CD4-positive, alpha-beta T cell treated with Interleukin-17A for 4 hours (primary cell): ENCODE data around the gene PALLD.
"Not testable (repeated sequence)": the region's sequence is repeated elsewhere in the genome, so short reads cannot be mapped to it uniquely, and the experiment has no call there.

Experiments used
- DNase-seq: peaks from one replicate; pipeline ENCODE4 v3.0.0-alpha.2; 2020; ENCODE audit warnings: mixed read lengths

PALLD gene

GRCh38 chr4:168777277-168777965 is 280.6 kb downstream of the PALLD start:
- DNase-seq: no peak

DNA sequence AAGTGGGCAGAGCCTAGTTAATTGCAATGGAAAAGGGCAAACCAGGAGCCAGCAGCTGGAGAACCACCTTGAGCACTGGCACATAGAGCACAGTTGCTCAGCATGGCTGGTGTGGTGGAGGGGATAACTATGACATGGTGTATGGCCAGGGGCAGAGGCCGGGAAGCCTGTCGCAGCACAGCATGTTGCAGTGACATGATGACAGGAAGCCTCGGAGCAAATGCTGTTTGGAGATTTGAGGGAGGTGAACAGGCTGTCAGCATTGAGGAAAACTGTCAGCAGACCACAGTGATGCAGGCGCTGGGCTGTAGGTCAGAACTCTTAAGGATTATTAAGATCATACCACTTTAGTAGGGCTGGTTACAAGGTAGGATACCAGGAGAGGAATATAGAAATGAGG is 284.5 kb downstream of the PALLD start:
- no peak for DNase-seq

DNA sequence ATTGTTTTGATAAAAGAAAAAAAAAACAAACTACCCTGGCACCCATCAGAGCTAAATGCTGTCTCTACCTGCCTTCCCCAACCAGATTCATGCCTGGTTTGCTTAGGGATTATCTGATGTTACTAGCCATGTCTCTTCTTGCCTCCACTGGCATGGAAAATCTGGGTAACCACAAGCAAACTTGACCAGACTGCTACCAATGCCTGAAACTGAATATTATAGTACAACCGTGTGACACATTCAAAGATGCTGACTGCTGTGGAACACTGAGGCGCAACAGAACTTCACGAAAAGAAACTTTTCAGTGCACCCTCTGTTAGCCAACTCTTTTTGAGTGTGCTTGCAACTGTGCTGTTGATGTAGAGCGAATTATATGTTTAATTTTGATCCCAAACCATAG is 285.1 kb downstream of the PALLD start:
- DNase-seq: no peak

DNA sequence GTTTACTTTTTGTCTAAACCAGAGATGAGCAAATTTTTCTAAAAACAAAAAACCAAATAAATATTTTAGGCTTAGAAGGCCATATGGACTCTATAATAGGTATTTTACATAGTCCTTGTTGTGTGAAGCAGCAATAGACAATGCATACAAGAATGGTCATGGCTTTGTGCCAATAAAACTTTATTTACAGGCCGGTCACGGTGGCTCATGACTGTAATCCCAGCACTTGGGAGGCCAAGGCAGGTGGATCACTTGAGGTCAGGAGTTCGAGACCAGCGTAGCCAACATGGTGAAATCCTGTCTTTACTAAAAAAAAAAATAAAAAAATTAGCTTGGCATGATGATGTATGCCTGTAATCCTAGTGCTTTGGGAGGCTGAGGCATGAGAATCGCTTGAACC is 285.6 kb downstream of the PALLD start:
- no peak for DNase-seq

DNA sequence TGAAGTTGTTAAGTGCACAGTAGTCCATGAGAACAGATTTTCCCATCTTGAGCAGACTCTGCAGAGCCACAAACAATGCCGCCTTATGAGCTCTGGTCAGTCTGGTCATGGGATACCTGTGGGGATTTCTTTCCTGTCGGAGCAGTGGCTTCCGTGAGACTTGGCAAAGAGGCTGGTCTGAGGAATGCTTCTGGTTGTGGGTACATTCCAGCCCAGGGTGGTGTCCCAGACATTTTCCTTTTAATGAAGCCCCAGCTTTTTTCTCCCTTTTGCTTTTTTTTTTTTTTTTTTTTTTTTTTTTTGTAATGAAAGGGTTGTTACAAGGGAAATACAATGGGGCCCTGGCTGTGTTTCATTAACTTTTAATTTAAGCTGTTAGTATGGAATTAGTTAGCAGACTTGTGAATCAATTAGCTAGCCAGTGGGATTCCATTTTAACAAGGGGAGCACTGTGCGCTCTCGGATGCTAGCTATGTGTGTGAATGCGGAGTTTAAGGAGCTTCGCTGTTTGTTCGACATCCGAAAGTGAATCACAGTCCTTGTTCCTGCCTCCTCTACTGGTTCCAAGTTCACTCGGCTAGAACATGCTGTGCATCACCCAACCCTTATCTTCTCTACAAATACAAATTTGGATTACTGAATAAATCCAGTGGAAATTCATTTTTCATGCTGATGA is 288.1 kb downstream of the PALLD start:
- no peak for DNase-seq

DNA sequence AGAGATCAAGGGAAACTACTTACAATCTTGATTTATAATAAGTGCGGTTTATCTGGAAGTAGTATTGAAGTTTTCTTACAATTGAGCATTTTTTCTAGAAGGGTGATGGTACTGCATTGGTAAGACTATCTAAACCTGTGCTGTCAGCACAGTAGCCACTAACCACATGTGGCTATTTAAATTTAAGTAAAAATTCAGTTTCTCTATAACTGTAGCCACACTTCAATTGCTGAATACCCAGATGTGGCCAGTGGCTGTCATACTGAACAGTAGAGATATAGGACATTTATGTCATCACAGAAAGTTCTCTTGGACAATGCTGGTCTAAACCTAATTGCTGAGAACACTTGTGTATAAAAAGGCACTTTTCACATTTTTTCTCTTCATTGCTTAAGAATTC is 290.5 kb downstream of the PALLD start:
- no peak for DNase-seq

- DNase-seq: no peak
These were observed 291.1 kb downstream of the PALLD start for GRCh38 chr4:168787801-168788595.

GRCh38 chr4:168790898-168791297 is 294.0 kb downstream of the PALLD start:
- no peak for DNase-seq

DNA sequence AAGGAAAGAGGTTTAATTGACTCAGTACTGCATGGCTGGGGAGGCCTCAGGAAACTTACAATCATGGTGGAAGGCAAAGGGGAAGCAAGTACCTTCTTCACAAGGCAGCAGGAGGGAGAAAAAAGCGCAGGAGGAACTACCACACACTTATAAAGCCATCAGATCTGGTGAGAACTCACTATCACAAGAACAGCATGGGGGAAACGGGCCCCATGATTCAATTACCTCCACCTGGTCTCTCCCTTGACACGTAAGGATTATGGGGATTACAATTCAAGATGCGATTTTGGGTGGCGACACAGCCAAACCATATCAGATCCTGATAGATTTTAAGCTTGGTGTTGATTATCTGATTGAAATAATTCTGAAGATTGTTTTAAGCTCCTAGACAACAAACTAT is 294.5 kb downstream of the PALLD start:
- DNase-seq: no peak

GRCh38 chr4:168793542-168793941 is 296.7 kb downstream of the PALLD start:
- no peak for DNase-seq

GRCh38 chr4:168794092-168794707 is 297.3 kb downstream of the PALLD start:
- DNase-seq: no peak

DNA sequence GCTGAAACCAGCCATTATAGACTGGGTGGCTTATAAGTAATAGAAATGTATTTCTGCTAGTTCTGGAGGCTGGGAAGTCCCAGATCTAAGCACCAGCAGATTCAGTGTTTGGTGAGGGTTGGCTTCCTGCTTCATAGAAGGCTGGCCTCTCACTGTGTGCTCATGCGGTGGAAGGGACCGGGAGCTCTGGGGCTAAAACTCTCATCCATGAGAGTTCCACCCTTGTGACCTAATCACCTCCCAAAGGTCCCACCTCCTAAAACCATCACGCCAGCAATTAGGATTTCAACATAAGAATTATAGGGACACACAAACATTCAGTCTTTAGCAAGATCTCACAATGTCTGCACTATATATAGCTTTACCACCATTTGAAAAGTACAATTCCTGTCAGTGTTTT is 298.0 kb downstream of the PALLD start:
- no peak for DNase-seq

DNA sequence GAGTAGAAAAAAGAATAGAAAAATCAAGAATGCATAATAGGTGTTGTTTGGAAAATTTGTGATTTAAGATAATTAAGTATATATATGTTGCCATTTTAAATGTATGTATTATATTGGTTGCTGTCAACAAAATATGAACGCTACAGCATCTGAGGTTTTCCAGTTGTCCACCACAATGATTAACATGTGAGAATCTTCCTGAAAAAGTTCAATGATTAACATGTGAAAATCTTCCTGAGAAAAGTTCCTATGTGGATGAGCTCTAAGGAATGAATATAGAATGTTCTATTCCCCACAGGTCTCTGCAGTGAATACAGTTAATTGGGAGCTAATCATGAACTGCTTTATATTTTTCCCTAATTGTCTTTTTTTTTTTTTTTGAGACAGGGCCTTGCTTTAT is 298.5 kb downstream of the PALLD start:
- no peak for DNase-seq

DNA sequence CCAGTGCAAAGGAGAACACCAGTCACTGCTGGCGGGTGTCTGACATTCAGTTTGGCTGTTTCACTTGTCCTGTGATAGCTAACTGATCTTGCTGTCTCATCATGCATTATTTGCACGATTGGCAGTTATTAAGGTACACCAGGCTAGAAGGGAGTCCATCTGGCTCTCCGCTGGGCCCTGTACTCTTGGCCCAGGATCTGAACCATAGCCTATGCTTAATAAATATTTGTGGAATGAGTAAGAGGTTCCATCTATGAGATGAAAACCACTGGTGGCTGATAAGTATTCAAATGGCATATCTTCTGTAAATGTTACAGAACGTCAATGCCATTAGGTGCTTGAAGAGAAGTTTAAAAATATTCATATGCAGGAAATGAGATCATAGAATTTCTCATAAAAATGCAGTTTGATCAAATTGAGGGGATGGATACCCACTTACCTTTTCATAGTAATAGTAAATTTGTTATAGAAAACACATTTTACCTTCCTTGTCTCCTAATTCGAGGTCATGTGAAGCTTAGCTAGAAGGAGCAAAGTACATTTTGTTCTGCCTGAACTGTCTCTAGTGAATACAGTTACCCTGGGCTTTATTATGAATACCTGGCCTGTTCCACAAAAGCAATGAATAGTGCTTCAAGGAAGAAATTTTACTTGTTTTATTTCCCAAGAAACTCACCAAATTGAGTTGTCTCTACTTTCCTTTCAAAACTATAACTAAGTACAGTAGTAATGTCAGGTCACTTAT is 299.7 kb downstream of the PALLD start:
- DNase-seq: no peak

GRCh38 chr4:168797194-168797593 is 300.3 kb downstream of the PALLD start:
- DNase-seq: no peak

DNA sequence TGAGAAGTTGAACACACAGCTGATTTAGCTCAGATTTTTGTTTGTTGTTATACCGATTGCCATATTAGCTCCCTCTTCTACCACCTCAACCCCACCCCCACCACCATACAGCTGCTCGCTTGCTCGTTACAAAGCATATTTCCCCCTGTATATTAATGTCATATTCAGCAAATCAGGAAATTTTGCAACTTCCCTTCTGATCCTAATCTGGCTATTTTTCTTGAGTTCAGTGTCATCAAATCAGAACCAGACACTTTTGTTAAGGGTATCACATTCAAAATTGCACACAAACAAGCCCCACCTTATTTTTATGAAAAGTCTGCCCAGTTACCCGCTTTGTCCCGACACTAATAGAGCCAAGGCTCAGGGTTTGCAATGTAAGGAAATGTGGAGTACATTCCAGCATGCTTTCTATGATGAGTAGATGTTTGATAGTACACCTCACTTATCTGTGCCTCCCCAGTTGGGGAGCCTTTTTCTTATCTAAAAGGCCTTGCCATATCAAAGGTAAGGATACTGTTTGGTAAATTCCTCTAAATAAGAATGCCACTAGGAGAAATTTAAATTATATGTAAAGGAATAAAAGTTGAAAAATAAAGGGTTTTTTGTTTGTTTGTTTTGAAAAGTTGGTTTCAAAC is 301.0 kb downstream of the PALLD start:
- no peak for DNase-seq

GRCh38 chr4:168800926-168801325 is 304.1 kb downstream of the PALLD start:
- DNase-seq: no peak

DNA sequence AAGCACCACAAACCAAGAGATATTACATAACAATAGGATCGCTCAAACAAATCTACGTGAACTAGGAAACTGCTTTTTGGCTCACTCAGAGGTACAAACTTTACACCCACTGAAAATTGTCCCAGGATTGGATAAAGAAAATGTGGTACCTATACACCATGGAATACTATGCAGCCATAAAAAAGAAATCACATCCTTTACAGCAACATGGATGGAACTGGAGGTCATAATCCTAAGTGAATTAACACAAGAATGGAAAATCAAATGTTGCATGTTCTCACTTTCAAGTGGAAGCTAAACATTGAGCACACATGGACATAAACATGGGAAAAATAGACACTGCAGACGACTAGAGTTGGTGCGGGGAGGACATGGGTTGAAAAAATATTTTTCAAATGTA is 305.4 kb downstream of the PALLD start:
- no peak for DNase-seq

DNA sequence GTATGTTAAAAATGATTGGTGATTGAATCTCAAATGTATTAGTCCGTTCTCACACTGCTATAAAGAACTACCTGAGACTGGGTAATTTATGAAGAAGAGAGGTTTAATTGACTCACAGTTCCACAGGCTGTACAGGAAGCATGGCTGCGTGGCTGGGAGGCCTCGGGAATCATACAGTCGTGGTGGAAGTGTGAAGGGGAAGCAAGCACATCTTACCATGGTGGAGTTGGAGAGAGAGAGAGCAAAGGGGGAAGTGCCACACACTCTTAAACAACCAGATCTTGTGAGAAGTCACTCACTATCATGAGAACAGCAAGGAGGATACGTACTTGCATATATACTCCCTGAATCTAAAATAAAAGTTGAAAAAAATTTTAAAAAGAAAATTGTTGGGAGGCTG is 306.2 kb downstream of the PALLD start:
- DNase-seq: not testable (repeated sequence)

- no peak for DNase-seq
These were observed 306.9 kb downstream of the PALLD start for GRCh38 chr4:168803732-168804131.

- no peak for DNase-seq
These were observed 307.3 kb downstream of the PALLD start for GRCh38 chr4:168804146-168804545.

DNA sequence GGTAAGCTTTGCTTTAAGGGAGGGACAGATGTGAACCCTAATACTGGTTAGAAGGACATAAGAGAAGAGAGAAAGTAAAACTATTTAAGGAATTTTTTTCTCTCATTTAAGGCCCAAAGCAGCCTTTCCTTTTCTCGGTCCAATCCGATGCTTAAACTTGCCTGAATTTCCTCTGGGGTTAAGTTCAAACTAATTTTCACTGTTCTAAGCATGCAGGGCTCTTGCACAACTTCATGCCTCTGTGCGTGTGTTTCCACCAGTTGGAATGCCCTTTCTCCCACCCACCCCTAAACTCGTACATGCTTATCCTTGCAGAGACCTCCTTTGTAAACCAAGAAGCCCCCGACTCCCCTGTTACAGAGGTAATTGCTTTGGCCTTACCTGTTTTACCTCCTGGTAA is 308.5 kb downstream of the PALLD start:
- DNase-seq: no peak
